ENCODE data around the gene XCR1. TPM values are rescaled to one million over a fixed set of nuclear protein-coding genes. Genes with fewer than 3 reads are reported as not detected.

XCR1 gene
- total and polyA plus RNA-seq, 2 donors (not counting 1 experiment from before 2014, with no cell fraction given): 0.01 TPM; not detected in 1

GRCh38 chr3:45981346-45982074 is 45.8 kb downstream of the XCR1 start:
- intact Hi-C loops (cut with micrococcal nuclease): no loop called here
- POLR2A ChIA-PET: no interaction called here

More at GRCh38 chr3:45981346-45982074, 45.8 kb downstream of the XCR1 start:
- H3K4me1 ChIP-seq (ENCODE audit: control insufficient read depth in 2 of 2, insufficient read depth in 2 of 2, low read length in 2 of 2): no peaks in the 10 kb centered on the region
- CTCF ChIA-PET: interaction anchor here (0.6 to 2.4 kb wide), 5 partner anchors 14 to 397 kb away, joined by 3 to 6 read pairs (median 5); partner anchors contain the start of gene FYCO1
- peak; percentile 53 for ATAC-seq (ENCODE audit: low read depth)
- H3K9me3 Mint-ChIP-seq (ENCODE audit: insufficient read depth): no peaks in the 10 kb centered on the region
- no peaks in the 10 kb centered on the region for H3K27me3 ChIP-seq (replicated peaks in 1 of 4; ENCODE audit: control extremely low read depth in 1 of 4, control insufficient read depth in 3 of 4, insufficient read depth in 4 of 4, low read length in 3 of 4)
- no peak overlapping the region for H3K4me2 ChIP-seq (replicated peaks; ENCODE audit: low read depth, low read length, poor library complexity, severe bottlenecking)
- H4K20me1 ChIP-seq (ENCODE audit: control insufficient read depth, insufficient read depth, low read length, poor library complexity, severe bottlenecking): peaks cover 7% of the 10 kb centered on the region
- no peak for DNase-seq
- TF ChIP-seq EZH2 (IDR thresholded peaks at IDR 0.05; ENCODE audit: borderline replicate concordance, insufficient read depth, low read depth, low read length, poor library complexity, severe bottlenecking) (no peak), CTCF (IDR thresholded peaks at IDR 0.05) (no peak)
- H3K27ac ChIP-seq (ENCODE audit: low read length in 2 of 2): no peak overlapping the region
- no peak overlapping the region for H3K4me3 Mint-ChIP-seq
- H3K4me1 Mint-ChIP-seq: peaks cover 7% of the 10 kb centered on the region
- peaks cover 12 to 70% of the 10 kb centered on the region in 2 experiments for H3K36me3 ChIP-seq (replicated peaks in 1 of 2; ENCODE audit: control extremely low read depth in 1 of 2, control insufficient read depth in 1 of 2, extremely low read depth in 1 of 2, insufficient read depth in 2 of 2, low read length in 1 of 2)
- no peak overlapping the region for H3K9ac ChIP-seq (ENCODE audit: low read length)
- no peaks in the 10 kb centered on the region for H3K27me3 Mint-ChIP-seq
- H2AFZ ChIP-seq (ENCODE audit: insufficient read depth, low read depth, low read length, poor library complexity, severe bottlenecking): no peak overlapping the region
- H3K9me3 ChIP-seq (ENCODE audit: control extremely low read depth in 1 of 3, control insufficient read depth in 2 of 3, insufficient read depth in 1 of 3, low read length in 2 of 3): no peaks in the 10 kb centered on the region
- WGBS (ENCODE audit: insufficient coverage): 71% methylated on average over 2 of the region's 2 CpGs
- no peak overlapping the region for H3K4me3 ChIP-seq (ENCODE audit: control extremely low read depth in 1 of 5, extremely low read depth in 1 of 5, insufficient read depth in 1 of 5, low read depth in 2 of 5, low read length in 4 of 5)
- no peaks in the 10 kb centered on the region for H3K79me2 ChIP-seq (ENCODE audit: control insufficient read depth, insufficient read depth, low read length)
- H3K27ac Mint-ChIP-seq: no peak overlapping the region

All from B cell (primary cell).